WTC11 (cell line): Measurements from ENCODE around the gene DAND5. TPM values are rescaled to one million over a fixed set of nuclear protein-coding genes. Genes with fewer than 3 reads are reported as not detected.

Experiments
- ATAC-seq: fragments of 200-7000 bp; cut with Tn5 transposase; 2 replicates; pipeline ENCODE4 v1.10.0; 2021; ENCODE audit warnings: mild to moderate bottlenecking, moderate library complexity
- CTCF ChIA-PET: fragments of 300-600 bp; sonication (Branson Sonifier 250); formaldehyde crosslinking; loops from one replicate; lab custom pipeline; 2021; ENCODE audit warnings: antibody characterized with exemption; lab: Charles Lee
- POLR2A ChIA-PET: fragments of 350-600 bp; sonication (Branson Sonifier 250); formaldehyde crosslinking; loops from one replicate; lab custom pipeline; 2021; ENCODE audit warnings: antibody characterized with exemption; lab: Charles Lee
- DNase-seq: peaks from one replicate; pipeline ENCODE4 v3.0.0; 2021; ENCODE audit warnings: low spot score
- H3K27ac Mint-ChIP-seq: 2 replicates; pipeline ENCODE4 v1.8.0; 2021; ENCODE audit warnings: mixed read lengths
- H3K27me3 Mint-ChIP-seq: 2 replicates; pipeline ENCODE4 v1.8.0; 2021; ENCODE audit warnings: low read depth, mild to moderate bottlenecking, moderate library complexity, mixed read lengths
- H3K36me3 Mint-ChIP-seq: 2 replicates; pipeline ENCODE4 v1.8.0; 2021; ENCODE audit warnings: mixed read lengths
- H3K4me1 Mint-ChIP-seq: 2 replicates; pipeline ENCODE4 v1.8.0; 2022; ENCODE audit warnings: mixed read lengths
- H3K4me3 Mint-ChIP-seq: 2 replicates; pipeline ENCODE4 v1.8.0; 2021; ENCODE audit warnings: mild to moderate bottlenecking, moderate library complexity, mixed read lengths
- H3K9me3 Mint-ChIP-seq: 2 replicates; pipeline ENCODE4 v1.8.0; 2021; ENCODE audit warnings: mixed read lengths
- ATF1 ChIP-seq: sonication (generic); formaldehyde crosslinking; IDR thresholded peaks from 2 replicates; pipeline ENCODE4 v1.8.1; 2023; ENCODE audit warnings: mild to moderate bottlenecking, moderate library complexity, missing genetic modification reagents
- CREB1 ChIP-seq: sonication (generic); formaldehyde crosslinking; IDR thresholded peaks from 2 replicates; pipeline ENCODE4 v1.8.0; 2023; ENCODE audit warnings: mild to moderate bottlenecking, missing genetic modification reagents
- EMX1 ChIP-seq: fragments of 250-450 bp; sonication (Bioruptor Pico); IDR thresholded peaks from 2 replicates; pipeline ENCODE4 v1.8.0; 2021; ENCODE audit warnings: mild to moderate bottlenecking
- ETV6 ChIP-seq: sonication (generic); formaldehyde crosslinking; IDR thresholded peaks from 2 replicates; pipeline ENCODE4 v1.8.1; 2022; ENCODE audit warnings: mild to moderate bottlenecking, missing genetic modification reagents
- FOXJ3 ChIP-seq: sonication (generic); formaldehyde crosslinking; IDR thresholded peaks from 2 replicates; pipeline ENCODE4 v1.9.0; 2021; ENCODE audit warnings: missing genetic modification reagents, mild to moderate bottlenecking, borderline replicate concordance
- FOXK1 ChIP-seq: sonication (generic); formaldehyde crosslinking; IDR thresholded peaks from 2 replicates; pipeline ENCODE4 v1.8.0; 2022; ENCODE audit warnings: mild to moderate bottlenecking, moderate library complexity, missing genetic modification reagents
- GRHL2 ChIP-seq: fragments of 250-450 bp; sonication (Bioruptor Pico); IDR thresholded peaks from 2 replicates; pipeline ENCODE4 v1.8.0; 2022; ENCODE audit warnings: mild to moderate bottlenecking, moderate library complexity; ENCODE audit not compliant: insufficient replicate concordance, severe bottlenecking
- IRF2 ChIP-seq: sonication (generic); formaldehyde crosslinking; IDR thresholded peaks from 2 replicates; pipeline ENCODE4 v1.8.0; 2022; ENCODE audit warnings: low read depth, missing genetic modification reagents, borderline replicate concordance
- MXD4 ChIP-seq: fragments of 250-450 bp; sonication (Bioruptor Pico); IDR thresholded peaks from 2 replicates; pipeline ENCODE4 v1.8.0; 2021; ENCODE audit warnings: mild to moderate bottlenecking, moderate library complexity, borderline replicate concordance
- MYBL2 ChIP-seq: sonication (generic); formaldehyde crosslinking; IDR thresholded peaks from 2 replicates; pipeline ENCODE4 v1.8.1; 2023; ENCODE audit warnings: mild to moderate bottlenecking, moderate library complexity, missing genetic modification reagents
- NFYB ChIP-seq: sonication (generic); formaldehyde crosslinking; conservative IDR thresholded peaks from 2 replicates; pipeline ENCODE4 v1.8.0; 2022; ENCODE audit warnings: low read depth, missing genetic modification reagents
- NR2C2 ChIP-seq: sonication (generic); formaldehyde crosslinking; IDR thresholded peaks from 2 replicates; pipeline ENCODE4 v1.8.0; 2022; ENCODE audit warnings: mild to moderate bottlenecking, missing genetic modification reagents
- RELA ChIP-seq: sonication (generic); formaldehyde crosslinking; IDR thresholded peaks from 2 replicates; pipeline ENCODE4 v1.8.1; 2022; ENCODE audit warnings: missing genetic modification reagents, mild to moderate bottlenecking, borderline replicate concordance
- RORB ChIP-seq: fragments of 250-450 bp; sonication (Bioruptor Pico); IDR thresholded peaks from 2 replicates; pipeline ENCODE4 v1.9.0; 2021; ENCODE audit warnings: mild to moderate bottlenecking
- SMAD4 ChIP-seq: sonication (generic); formaldehyde crosslinking; IDR thresholded peaks from 2 replicates; pipeline ENCODE4 v1.8.0; 2022; ENCODE audit warnings: mild to moderate bottlenecking, missing genetic modification reagents
- SOX15 ChIP-seq: fragments of 250-450 bp; sonication (Bioruptor Pico); IDR thresholded peaks from 2 replicates; pipeline ENCODE4 v1.9.0; 2021; ENCODE audit warnings: mild to moderate bottlenecking
- SP1 ChIP-seq: sonication (generic); formaldehyde crosslinking; conservative IDR thresholded peaks from 2 replicates; pipeline ENCODE4 v1.8.1; 2022; ENCODE audit warnings: missing genetic modification reagents
- TEAD1 ChIP-seq: sonication (generic); formaldehyde crosslinking; IDR thresholded peaks from 2 replicates; pipeline ENCODE4 v1.8.0; 2022; ENCODE audit warnings: mild to moderate bottlenecking, missing genetic modification reagents
- TEAD4 ChIP-seq: sonication (generic); formaldehyde crosslinking; IDR thresholded peaks from 2 replicates; pipeline ENCODE4 v1.8.0; 2022; ENCODE audit warnings: mild to moderate bottlenecking, missing genetic modification reagents
- ZNF317 ChIP-seq: sonication (generic); formaldehyde crosslinking; IDR thresholded peaks from 2 replicates; pipeline ENCODE4 v1.8.1; 2023; ENCODE audit warnings: low read depth, mild to moderate bottlenecking, moderate library complexity, missing genetic modification reagents, borderline replicate concordance
- ZNF671 ChIP-seq: fragments of 250-450 bp; sonication (Bioruptor Pico); IDR thresholded peaks from 2 replicates; pipeline ENCODE4 v1.8.0; 2021; ENCODE audit warnings: mild to moderate bottlenecking
- total RNA-seq: library from RNA; stranded (reverse); gene quantifications from 3 replicates; pipeline ENCODE4 v1.2.3, GENCODE V29; 2021
- TF ChIP-seq, protein P1 (sequence below): sonication (generic); formaldehyde crosslinking; IDR thresholded peaks from 2 replicates; pipeline ENCODE4 v1.8.0; 2022; ENCODE audit warnings: missing genetic modification reagents
- TF ChIP-seq, protein P2 (sequence below): fragments of 250-450 bp; sonication (Bioruptor Pico); conservative IDR thresholded peaks from 2 replicates; pipeline ENCODE4 v1.9.0; 2021; ENCODE audit warnings: mild to moderate bottlenecking
- TF ChIP-seq, protein P3 (sequence below): sonication (generic); formaldehyde crosslinking; IDR thresholded peaks from 2 replicates; pipeline ENCODE4 v1.8.1; 2023; ENCODE audit warnings: mild to moderate bottlenecking, missing genetic modification reagents, moderate library complexity
- TF ChIP-seq, protein P4 (sequence below): sonication (generic); formaldehyde crosslinking; IDR thresholded peaks from 2 replicates; pipeline ENCODE4 v1.8.0; 2023; ENCODE audit warnings: missing genetic modification reagents, mild to moderate bottlenecking, borderline replicate concordance

The DAND5 gene
- total RNA-seq, 1 experiment from 2014 or later: 0.22 TPM

DNA sequence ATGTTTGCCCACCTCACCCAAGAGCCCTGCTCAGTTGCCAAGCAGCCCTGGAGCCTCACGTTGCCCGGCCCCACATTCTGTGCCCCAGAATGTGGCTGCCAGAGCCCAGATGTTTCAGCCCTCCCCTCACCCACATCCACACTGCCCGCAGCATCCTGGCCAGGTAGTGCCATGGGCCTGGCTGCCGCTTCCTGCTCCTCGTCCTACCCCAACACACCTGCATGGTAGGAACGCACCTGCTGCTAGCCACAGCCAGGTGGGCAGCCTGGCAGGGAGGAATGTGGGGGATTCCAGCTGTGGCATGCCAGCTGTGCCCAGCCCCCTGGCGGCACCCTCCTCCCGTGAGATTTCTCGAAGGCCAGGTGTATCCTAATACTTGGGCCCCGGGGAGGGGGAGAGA lies 18.4 kb downstream of the DAND5 start:
- Mint-ChIP-seq H3K27ac (no peak overlapping the region), H3K36me3 (no peaks in the 10 kb centered on the region), H3K4me1 (peaks cover 9% of the 10 kb centered on the region), H3K9me3 (no peaks in the 10 kb centered on the region), H3K27me3 (peaks cover 55% of the 10 kb centered on the region), H3K4me3 (no peak overlapping the region)
- ChIA-PET CTCF (no interaction called here), POLR2A (no interaction called here)
- no peak for DNase-seq
- TF ChIP-seq FOXJ3 (CRISPR knock-in tag): no peak
- TF ChIP-seq ETV6 (CRISPR knock-in tag): no peak
- no peak for TF ChIP-seq TEAD1
- no peak for TF ChIP-seq ATF1
- TF ChIP-seq RORB: no peak
- TF ChIP-seq IRF2 (CRISPR knock-in tag): no peak
- TF ChIP-seq SOX15: no peak
- no peak for TF ChIP-seq EMX1
- TF ChIP-seq, protein P1, sequence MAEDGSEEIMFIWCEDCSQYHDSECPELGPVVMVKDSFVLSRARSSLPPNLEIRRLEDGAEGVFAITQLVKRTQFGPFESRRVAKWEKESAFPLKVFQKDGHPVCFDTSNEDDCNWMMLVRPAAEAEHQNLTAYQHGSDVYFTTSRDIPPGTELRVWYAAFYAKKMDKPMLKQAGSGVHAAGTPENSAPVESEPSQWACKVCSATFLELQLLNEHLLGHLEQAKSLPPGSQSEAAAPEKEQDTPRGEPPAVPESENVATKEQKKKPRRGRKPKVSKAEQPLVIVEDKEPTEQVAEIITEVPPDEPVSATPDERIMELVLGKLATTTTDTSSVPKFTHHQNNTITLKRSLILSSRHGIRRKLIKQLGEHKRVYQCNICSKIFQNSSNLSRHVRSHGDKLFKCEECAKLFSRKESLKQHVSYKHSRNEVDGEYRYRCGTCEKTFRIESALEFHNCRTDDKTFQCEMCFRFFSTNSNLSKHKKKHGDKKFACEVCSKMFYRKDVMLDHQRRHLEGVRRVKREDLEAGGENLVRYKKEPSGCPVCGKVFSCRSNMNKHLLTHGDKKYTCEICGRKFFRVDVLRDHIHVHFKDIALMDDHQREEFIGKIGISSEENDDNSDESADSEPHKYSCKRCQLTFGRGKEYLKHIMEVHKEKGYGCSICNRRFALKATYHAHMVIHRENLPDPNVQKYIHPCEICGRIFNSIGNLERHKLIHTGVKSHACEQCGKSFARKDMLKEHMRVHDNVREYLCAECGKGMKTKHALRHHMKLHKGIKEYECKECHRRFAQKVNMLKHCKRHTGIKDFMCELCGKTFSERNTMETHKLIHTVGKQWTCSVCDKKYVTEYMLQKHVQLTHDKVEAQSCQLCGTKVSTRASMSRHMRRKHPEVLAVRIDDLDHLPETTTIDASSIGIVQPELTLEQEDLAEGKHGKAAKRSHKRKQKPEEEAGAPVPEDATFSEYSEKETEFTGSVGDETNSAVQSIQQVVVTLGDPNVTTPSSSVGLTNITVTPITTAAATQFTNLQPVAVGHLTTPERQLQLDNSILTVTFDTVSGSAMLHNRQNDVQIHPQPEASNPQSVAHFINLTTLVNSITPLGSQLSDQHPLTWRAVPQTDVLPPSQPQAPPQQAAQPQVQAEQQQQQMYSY: no peak
- TF ChIP-seq TEAD4 (CRISPR knock-in tag): no peak
- TF ChIP-seq, protein P2, sequence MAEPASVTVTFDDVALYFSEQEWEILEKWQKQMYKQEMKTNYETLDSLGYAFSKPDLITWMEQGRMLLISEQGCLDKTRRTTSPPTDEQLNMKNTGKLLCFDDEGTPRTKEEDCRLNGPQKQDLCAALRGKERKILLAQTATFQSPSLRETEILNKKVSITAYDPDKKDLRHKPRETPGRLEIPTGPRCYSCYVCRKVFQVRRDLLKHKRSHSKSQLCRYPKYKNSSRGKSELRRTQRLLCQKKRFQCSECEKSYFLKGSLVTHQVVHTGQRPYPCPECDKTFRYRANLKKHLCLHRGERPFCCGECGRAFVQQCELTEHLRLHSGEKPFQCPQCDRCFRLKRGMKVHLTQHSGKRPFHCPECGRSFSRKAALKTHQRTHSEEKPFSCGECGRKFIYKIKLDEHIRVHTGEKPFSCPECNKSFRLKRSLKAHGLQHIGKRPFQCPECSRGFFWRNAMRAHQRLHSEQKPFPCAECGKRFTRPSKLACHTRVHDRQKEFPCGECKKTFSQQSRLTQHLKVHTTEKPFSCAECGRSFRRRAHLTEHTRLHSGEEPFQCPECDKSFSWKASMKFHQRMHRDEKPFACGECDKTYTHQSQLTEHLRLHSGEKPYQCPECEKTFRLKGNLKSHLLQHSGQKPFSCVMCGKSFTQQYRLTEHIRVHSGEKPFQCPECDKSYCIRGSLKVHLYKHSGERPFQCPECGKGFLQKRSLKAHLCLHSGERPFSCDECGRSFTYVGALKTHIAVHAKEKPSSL: no peak
- no peak for TF ChIP-seq MYBL2
- no peak for TF ChIP-seq RELA
- TF ChIP-seq NR2C2 (CRISPR knock-in tag): no peak
- TF ChIP-seq FOXK1: no peak
- TF ChIP-seq NFYB: no peak
- TF ChIP-seq ZNF317 (CRISPR knock-in tag): no peak
- no peak for ATAC-seq

DNA sequence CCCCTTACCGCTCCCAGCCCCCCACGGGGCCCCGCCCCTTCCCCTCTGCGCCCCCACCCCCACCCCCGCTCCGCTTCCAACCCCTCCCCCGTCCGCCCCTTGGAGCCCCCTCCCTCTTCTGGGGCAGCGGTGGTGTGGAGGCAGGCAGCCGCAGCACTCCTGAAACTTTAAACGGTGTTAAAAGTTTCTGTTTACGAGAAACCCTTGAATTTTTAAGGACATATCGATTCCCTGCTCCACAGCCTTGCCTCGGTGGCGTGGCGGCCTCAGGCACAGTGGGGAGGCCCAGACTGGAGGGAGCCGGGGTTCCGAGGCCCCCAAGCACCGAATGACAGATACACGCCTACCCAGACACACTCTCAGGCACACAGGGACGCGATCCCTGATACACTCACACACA lies 21.1 kb downstream of the DAND5 start:
- H3K9me3 Mint-ChIP-seq: no peaks in the 10 kb centered on the region
- ChIA-PET CTCF (interaction anchor here (0.6 to 1.4 kb wide), 2 partner anchors 71 to 111 kb away, joined by 3 read pairs; no protein-coding TSS in a partner anchor), POLR2A (interaction anchor here (0.7 kb wide), 1 partner anchor 32 kb away, joined by 6 read pairs; no protein-coding TSS in a partner anchor)
- H3K36me3 Mint-ChIP-seq: peaks cover 3% of the 10 kb centered on the region; the same call in 1 of the 2 replicates
- H3K27me3 Mint-ChIP-seq: peaks cover 72% of the 10 kb centered on the region
- TF ChIP-seq, protein P3, sequence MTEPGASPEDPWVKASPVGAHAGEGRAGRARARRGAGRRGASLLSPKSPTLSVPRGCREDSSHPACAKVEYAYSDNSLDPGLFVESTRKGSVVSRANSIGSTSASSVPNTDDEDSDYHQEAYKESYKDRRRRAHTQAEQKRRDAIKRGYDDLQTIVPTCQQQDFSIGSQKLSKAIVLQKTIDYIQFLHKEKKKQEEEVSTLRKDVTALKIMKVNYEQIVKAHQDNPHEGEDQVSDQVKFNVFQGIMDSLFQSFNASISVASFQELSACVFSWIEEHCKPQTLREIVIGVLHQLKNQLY: no peak
- TF ChIP-seq FOXK1 (no peak), CREB1 (no peak)
- H3K27ac Mint-ChIP-seq: no peak overlapping the region
- peak; percentile 19; the same call in 1 of the 2 replicates for ATAC-seq
- H3K4me3 Mint-ChIP-seq: no peak overlapping the region; the same call in 1 of the 2 replicates
- peaks cover 9% of the 10 kb centered on the region for H3K4me1 Mint-ChIP-seq
- DNase-seq: no peak

DNA sequence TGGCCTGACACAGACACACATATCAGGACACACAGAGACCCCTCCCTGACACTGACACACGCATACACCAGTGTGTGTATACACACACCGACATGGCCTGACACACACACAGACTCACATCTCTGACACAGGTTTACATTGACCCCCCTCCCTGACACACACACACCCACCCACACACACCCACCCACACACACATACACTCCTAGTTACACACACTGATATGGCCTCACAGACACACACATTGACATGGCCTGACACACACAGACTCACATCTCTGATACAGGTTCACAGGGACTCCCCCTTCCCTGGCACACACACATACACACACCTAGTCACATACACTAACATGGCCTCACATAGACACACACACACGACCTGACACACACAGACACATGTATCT lies 21.5 kb downstream of the DAND5 start:
- ATAC-seq (no peak), DNase-seq (no peak)
- Mint-ChIP-seq H3K27ac (no peak overlapping the region), H3K4me1 (peaks cover 7% of the 10 kb centered on the region), H3K36me3 (peaks cover 3% of the 10 kb centered on the region; the same call in 1 of the 2 replicates), H3K4me3 (no peak overlapping the region; the same call in 1 of the 2 replicates), H3K9me3 (no peaks in the 10 kb centered on the region), H3K27me3 (peaks cover 69% of the 10 kb centered on the region)
- TF ChIP-seq ZNF671 (CRISPR knock-in tag) (no peak), CREB1 (no peak), GRHL2 (CRISPR knock-in tag) (no peak), MXD4 (CRISPR knock-in tag) (no peak), RORB (no peak), RELA (no peak), SMAD4 (no peak), SP1 (CRISPR knock-in tag) (no peak)
- TF ChIP-seq, protein P4, sequence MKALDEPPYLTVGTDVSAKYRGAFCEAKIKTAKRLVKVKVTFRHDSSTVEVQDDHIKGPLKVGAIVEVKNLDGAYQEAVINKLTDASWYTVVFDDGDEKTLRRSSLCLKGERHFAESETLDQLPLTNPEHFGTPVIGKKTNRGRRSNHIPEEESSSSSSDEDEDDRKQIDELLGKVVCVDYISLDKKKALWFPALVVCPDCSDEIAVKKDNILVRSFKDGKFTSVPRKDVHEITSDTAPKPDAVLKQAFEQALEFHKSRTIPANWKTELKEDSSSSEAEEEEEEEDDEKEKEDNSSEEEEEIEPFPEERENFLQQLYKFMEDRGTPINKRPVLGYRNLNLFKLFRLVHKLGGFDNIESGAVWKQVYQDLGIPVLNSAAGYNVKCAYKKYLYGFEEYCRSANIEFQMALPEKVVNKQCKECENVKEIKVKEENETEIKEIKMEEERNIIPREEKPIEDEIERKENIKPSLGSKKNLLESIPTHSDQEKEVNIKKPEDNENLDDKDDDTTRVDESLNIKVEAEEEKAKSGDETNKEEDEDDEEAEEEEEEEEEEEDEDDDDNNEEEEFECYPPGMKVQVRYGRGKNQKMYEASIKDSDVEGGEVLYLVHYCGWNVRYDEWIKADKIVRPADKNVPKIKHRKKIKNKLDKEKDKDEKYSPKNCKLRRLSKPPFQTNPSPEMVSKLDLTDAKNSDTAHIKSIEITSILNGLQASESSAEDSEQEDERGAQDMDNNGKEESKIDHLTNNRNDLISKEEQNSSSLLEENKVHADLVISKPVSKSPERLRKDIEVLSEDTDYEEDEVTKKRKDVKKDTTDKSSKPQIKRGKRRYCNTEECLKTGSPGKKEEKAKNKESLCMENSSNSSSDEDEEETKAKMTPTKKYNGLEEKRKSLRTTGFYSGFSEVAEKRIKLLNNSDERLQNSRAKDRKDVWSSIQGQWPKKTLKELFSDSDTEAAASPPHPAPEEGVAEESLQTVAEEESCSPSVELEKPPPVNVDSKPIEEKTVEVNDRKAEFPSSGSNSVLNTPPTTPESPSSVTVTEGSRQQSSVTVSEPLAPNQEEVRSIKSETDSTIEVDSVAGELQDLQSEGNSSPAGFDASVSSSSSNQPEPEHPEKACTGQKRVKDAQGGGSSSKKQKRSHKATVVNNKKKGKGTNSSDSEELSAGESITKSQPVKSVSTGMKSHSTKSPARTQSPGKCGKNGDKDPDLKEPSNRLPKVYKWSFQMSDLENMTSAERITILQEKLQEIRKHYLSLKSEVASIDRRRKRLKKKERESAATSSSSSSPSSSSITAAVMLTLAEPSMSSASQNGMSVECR: no peak
- ChIA-PET CTCF (interaction anchor here (0.6 to 1.4 kb wide), 2 partner anchors 70 to 110 kb away, joined by 3 read pairs; no protein-coding TSS in a partner anchor), POLR2A (no interaction called here)
